Astrocyte (in vitro differentiated cells and primary cell): ENCODE data around the gene LTB4R.

Source experiments
- EZH2 ChIP-seq: IDR thresholded peaks from 2 replicates; pipeline ENCODE4 v1.6.1; 2012; ENCODE audit warnings: mild to moderate bottlenecking, low read length, inconsistent platforms; ENCODE audit not compliant: insufficient read depth
- TF ChIP-seq, protein P1 (sequence below): IDR thresholded peaks from 2 replicates; pipeline ENCODE4 v1.5.1; 2011; ENCODE audit warnings: low read depth, mild to moderate bottlenecking, inconsistent platforms, low read length, moderate library complexity; ENCODE audit not compliant: insufficient read depth

- TF ChIP-seq, protein P1, sequence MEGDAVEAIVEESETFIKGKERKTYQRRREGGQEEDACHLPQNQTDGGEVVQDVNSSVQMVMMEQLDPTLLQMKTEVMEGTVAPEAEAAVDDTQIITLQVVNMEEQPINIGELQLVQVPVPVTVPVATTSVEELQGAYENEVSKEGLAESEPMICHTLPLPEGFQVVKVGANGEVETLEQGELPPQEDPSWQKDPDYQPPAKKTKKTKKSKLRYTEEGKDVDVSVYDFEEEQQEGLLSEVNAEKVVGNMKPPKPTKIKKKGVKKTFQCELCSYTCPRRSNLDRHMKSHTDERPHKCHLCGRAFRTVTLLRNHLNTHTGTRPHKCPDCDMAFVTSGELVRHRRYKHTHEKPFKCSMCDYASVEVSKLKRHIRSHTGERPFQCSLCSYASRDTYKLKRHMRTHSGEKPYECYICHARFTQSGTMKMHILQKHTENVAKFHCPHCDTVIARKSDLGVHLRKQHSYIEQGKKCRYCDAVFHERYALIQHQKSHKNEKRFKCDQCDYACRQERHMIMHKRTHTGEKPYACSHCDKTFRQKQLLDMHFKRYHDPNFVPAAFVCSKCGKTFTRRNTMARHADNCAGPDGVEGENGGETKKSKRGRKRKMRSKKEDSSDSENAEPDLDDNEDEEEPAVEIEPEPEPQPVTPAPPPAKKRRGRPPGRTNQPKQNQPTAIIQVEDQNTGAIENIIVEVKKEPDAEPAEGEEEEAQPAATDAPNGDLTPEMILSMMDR, result no peak
- no peak for TF ChIP-seq EZH2
These were observed 24.3 kb upstream of the LTB4R start for GRCh38 chr14:24286996-24287395.
